Omental fat pad (tissue), 4 donors: Measurements from ENCODE around the gene AMIGO3. TPM values are rescaled to one million over a fixed set of nuclear protein-coding genes. Genes with fewer than 3 reads are reported as not detected.

Source experiments
- ATAC-seq: fragments of 150-250 bp; one replicate; pipeline ENCODE4 v1.9.1; 2016; ENCODE audit warnings: mild to moderate bottlenecking, moderate library complexity; ENCODE audit not compliant: low FRiP score
- DNase-seq: peaks from one replicate; pipeline ENCODE4 v3.0.0-alpha.2; 2019; ENCODE audit warnings: low spot score
- CTCF ChIP-seq, 3 donors: fragments of 450-650 bp; IDR thresholded peaks; one replicate each; pipeline ENCODE4 v1.5.1; 2016 to 2017; ENCODE audit warnings: antibody characterized with exemption in 3 of 3, mild to moderate bottlenecking in 3 of 3, moderate library complexity in 2 of 3
- total RNA-seq, 4 donors: library from RNA; depleted of rRNA; stranded (reverse); fragments of >200 nt; gene quantifications; one replicate each; pipeline ENCODE4 v1.1.0, GENCODE V29; 2016

Gene AMIGO3
- total RNA-seq, 4 donors from 2014 or later: 0.82 to 2.9 (median 2.3) TPM

DNA sequence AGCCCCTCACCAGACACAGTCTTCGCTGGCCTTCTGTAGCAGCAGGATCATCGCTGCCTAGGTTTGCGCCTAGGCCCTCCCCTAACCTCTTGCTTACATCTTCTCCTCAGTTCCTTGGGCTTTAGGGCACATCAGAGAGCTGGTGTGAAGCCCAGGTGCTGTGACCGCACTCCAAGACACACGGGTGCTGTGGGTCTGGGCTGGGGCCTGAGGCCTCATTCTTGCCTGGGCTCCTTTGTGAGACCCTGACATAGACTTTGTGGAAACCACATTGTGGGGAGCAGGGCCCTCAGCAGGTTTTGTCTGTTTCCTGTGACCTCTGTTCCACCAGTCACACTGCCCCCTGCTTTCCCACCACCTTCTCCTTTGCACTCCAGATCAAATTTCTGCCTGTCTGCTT, 8.0 kb downstream of the AMIGO3 start:
- TF ChIP-seq CTCF (IDR thresholded peaks at IDR 0.05): no peak
- DNase-seq (no peak), ATAC-seq (no peak)

- DNase-seq: no peak
- no peak for ATAC-seq
- TF ChIP-seq CTCF (IDR thresholded peaks at IDR 0.05): no peak
Observed at GRCh38 chr3:49709852-49710251, 9.6 kb downstream of the AMIGO3 start.

DNA sequence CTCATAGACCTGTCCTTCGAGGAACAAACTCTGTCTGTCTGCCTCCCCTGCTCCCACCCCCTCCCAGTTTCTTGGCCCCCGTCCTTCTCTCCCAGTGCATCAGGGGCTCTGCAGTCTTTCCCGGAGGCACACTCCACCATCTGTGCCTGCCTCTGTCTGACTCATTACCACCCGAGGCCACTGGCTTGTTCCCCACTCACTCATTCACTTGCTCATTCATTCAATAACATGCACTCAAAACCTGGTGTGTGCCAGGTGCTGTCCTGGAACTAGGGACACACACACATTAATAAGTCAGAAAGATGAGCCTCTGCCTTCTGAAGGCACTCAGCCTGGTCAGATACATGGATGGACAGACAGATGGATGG, 12.4 kb downstream of the AMIGO3 start:
- DNase-seq (no peak), ATAC-seq (no peak)
- TF ChIP-seq CTCF (IDR thresholded peaks at IDR 0.05): no peak

GRCh38 chr3:49706456-49707112, 12.9 kb downstream of the AMIGO3 start:
- ATAC-seq (no peak), DNase-seq (no peak)
- TF ChIP-seq CTCF (IDR thresholded peaks at IDR 0.05): no peak

- ATAC-seq: no peak
- TF ChIP-seq CTCF (IDR thresholded peaks at IDR 0.05): no peak
- no peak for DNase-seq
Observed at GRCh38 chr3:49705390-49705960, 14.0 kb downstream of the AMIGO3 start.

GRCh38 chr3:49704629-49705028, 14.9 kb downstream of the AMIGO3 start:
- ATAC-seq: no peak
- no peak for DNase-seq
- TF ChIP-seq CTCF (IDR thresholded peaks at IDR 0.05): no peak

DNA sequence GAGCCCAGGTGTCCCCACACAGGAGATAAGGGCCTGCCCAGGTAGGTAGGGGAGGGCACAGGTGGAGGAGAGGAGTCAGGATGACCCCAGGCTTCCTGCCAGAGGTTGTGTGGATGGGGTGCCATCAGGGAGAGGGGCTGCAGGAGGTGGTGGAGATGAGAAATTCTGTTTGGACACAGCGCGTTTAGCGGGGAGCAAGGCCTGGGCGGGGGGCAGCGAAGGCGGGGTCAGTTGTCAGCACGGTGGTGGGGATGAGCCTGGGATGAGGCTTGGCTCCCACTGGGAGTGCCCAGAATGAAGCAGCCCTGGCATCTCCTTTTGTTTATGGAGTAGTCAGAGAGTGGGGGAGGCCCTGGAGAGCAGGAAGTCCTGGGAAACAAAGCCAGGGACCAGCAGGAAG, 15.5 kb downstream of the AMIGO3 start:
- no peak for TF ChIP-seq CTCF (IDR thresholded peaks at IDR 0.05)
- DNase-seq (no peak), ATAC-seq (no peak)
